ENCODE measurements around the gene ZNF273. TPM values are rescaled to one million over a fixed set of nuclear protein-coding genes. Genes with fewer than 3 reads are reported as not detected.
A peak's percentile ranks its signal among the peaks of the same experiment; 100 is the strongest.
"Not testable (repeated sequence)": the region's sequence is repeated elsewhere in the genome, so short reads cannot be mapped to it uniquely, and the experiment has no call there.

Gene ZNF273
- total RNA-seq, 1 donor from 2014 or later, result 2.6 TPM

GRCh38 chr7:64934478-64934877, 31.4 kb downstream of the ZNF273 start:
- no peak for TF ChIP-seq CTCF (IDR thresholded peaks at IDR 0.05; ENCODE audit: insufficient read depth, low read length, severe bottlenecking)
- Histone ChIP-seq H3K27me3 (ENCODE audit: control insufficient read depth, insufficient read depth, low read length) (no peaks in the 10 kb centered on the region), H3K4me3 (ENCODE audit: low read depth, low read length) (no peak overlapping the region), H3K36me3 (ENCODE audit: control insufficient read depth, insufficient read depth, low read length) (no peaks in the 10 kb centered on the region)
- DNase-seq (ENCODE audit: low read depth) (no peak), FAIRE-seq (no peak)

- no peaks in the 10 kb centered on the region for H3K27me3 ChIP-seq (ENCODE audit: control insufficient read depth, insufficient read depth, low read length)
- DNase-seq (ENCODE audit: low read depth), result no peak
- no peak for TF ChIP-seq CTCF (IDR thresholded peaks at IDR 0.05; ENCODE audit: insufficient read depth, low read length, severe bottlenecking)
- no peak overlapping the region for H3K4me3 ChIP-seq (ENCODE audit: low read depth, low read length)
- no peak for FAIRE-seq
- no peaks in the 10 kb centered on the region for H3K36me3 ChIP-seq (ENCODE audit: control insufficient read depth, insufficient read depth, low read length)
These were observed 35.5 kb downstream of the ZNF273 start for GRCh38 chr7:64938540-64938939.

- not testable (repeated sequence) for H3K27me3 ChIP-seq (ENCODE audit: control insufficient read depth, insufficient read depth, low read length); H3K4me3 ChIP-seq (ENCODE audit: low read depth, low read length); DNase-seq (ENCODE audit: low read depth); H3K36me3 ChIP-seq (ENCODE audit: control insufficient read depth, insufficient read depth, low read length); FAIRE-seq
These were observed 36.9 kb downstream of the ZNF273 start for GRCh38 chr7:64940021-64940420.

GRCh38 chr7:64944667-64945502, 41.8 kb downstream of the ZNF273 start:
- DNase-seq (ENCODE audit: low read depth); FAIRE-seq; H3K27me3 ChIP-seq (ENCODE audit: control insufficient read depth, insufficient read depth, low read length); H3K4me3 ChIP-seq (ENCODE audit: low read depth, low read length); H3K36me3 ChIP-seq (ENCODE audit: control insufficient read depth, insufficient read depth, low read length): not testable (repeated sequence)

GRCh38 chr7:64945503-64946175, 42.6 kb downstream of the ZNF273 start:
- DNase-seq (ENCODE audit: low read depth) (no peak), FAIRE-seq (no peak)
- H3K27me3 ChIP-seq (ENCODE audit: control insufficient read depth, insufficient read depth, low read length), result peaks cover 4% of the 10 kb centered on the region
- H3K36me3 ChIP-seq (ENCODE audit: control insufficient read depth, insufficient read depth, low read length), result no peaks in the 10 kb centered on the region
- no peak overlapping the region for H3K4me3 ChIP-seq (ENCODE audit: low read depth, low read length)
- no peak for TF ChIP-seq CTCF (IDR thresholded peaks at IDR 0.05; ENCODE audit: insufficient read depth, low read length, severe bottlenecking)

- no peak for FAIRE-seq
- Histone ChIP-seq H3K36me3 (ENCODE audit: control insufficient read depth, insufficient read depth, low read length) (no peaks in the 10 kb centered on the region), H3K4me3 (ENCODE audit: low read depth, low read length) (no peak overlapping the region), H3K27me3 (ENCODE audit: control insufficient read depth, insufficient read depth, low read length) (peaks cover 4% of the 10 kb centered on the region)
- peak; percentile 36 for TF ChIP-seq CTCF (IDR thresholded peaks at IDR 0.05; ENCODE audit: insufficient read depth, low read length, severe bottlenecking)
- DNase-seq (ENCODE audit: low read depth), result no peak
These were observed 43.7 kb downstream of the ZNF273 start for GRCh38 chr7:64946772-64947171.
